ENCODE results near the gene PAX7.

The PAX7 gene

GRCh38 chr1:18631496-18632217 is 1.0 kb downstream of the PAX7 start:
- no peak for TF ChIP-seq CTCF (conservative IDR thresholded peaks at IDR 0.05; ENCODE audit: low read depth)
- ChIA-PET CTCF (interaction anchor here (1.1 kb wide), 1 partner anchor 50 kb away, joined by 3 read pairs; no protein-coding TSS in a partner anchor), POLR2A (ENCODE audit: low non-redundant PET) (no interaction called here)
- no peak overlapping the region for H3K27ac ChIP-seq
- DNase-seq (ENCODE audit: low spot score), result no peak

GRCh38 chr1:18632218-18632588 is 1.6 kb downstream of the PAX7 start:
- no peak for TF ChIP-seq CTCF (conservative IDR thresholded peaks at IDR 0.05; ENCODE audit: low read depth)
- POLR2A ChIA-PET (ENCODE audit: low non-redundant PET), result no interaction called here
- H3K27ac ChIP-seq, result no peak overlapping the region
- DNase-seq (ENCODE audit: low spot score), result no peak
- CTCF ChIA-PET, result no interaction called here

- DNase-seq (ENCODE audit: low spot score), result no peak
Measured at GRCh38 chr1:18632783-18633421, 2.3 kb downstream of the PAX7 start.

GRCh38 chr1:18633422-18634155 is 2.9 kb downstream of the PAX7 start:
- ChIA-PET CTCF (interaction anchor here (0.7 to 0.8 kb wide), 3 partner anchors 36 to 250 kb away, joined by 3 to 4 read pairs (median 3); no protein-coding TSS in a partner anchor), POLR2A (ENCODE audit: low non-redundant PET) (no interaction called here)

More at GRCh38 chr1:18632783-18633421, 2.3 kb downstream of the PAX7 start:
- POLR2A ChIA-PET (ENCODE audit: low non-redundant PET), result no interaction called here
- CTCF ChIA-PET, result interaction anchor here (0.7 to 0.8 kb wide), 2 partner anchors 36 to 251 kb away, joined by 3 read pairs; no protein-coding TSS in a partner anchor
- no peak overlapping the region for H3K27ac ChIP-seq
- no peak for TF ChIP-seq CTCF (conservative IDR thresholded peaks at IDR 0.05; ENCODE audit: low read depth)

GRCh38 chr1:18634276-18634675 is 3.6 kb downstream of the PAX7 start:
- ChIA-PET CTCF (interaction anchor here (0.6 to 0.7 kb wide), 3 partner anchors 19 to 48 kb away, joined by 3 to 5 read pairs (median 4); no protein-coding TSS in a partner anchor), POLR2A (ENCODE audit: low non-redundant PET) (no interaction called here)
- no peak overlapping the region for H3K27ac ChIP-seq
- no peak for TF ChIP-seq CTCF (conservative IDR thresholded peaks at IDR 0.05; ENCODE audit: low read depth)
- DNase-seq (ENCODE audit: low spot score), result no peak

More at GRCh38 chr1:18633422-18634155, 2.9 kb downstream of the PAX7 start:
- no peak overlapping the region for H3K27ac ChIP-seq
- no peak for DNase-seq (ENCODE audit: low spot score)
- no peak for TF ChIP-seq CTCF (conservative IDR thresholded peaks at IDR 0.05; ENCODE audit: low read depth)

GRCh38 chr1:18635070-18635577 is 4.5 kb downstream of the PAX7 start:
- CTCF ChIA-PET, result interaction anchor here (0.6 kb wide), 1 partner anchor 20 kb away, joined by 5 read pairs; no protein-coding TSS in a partner anchor
- POLR2A ChIA-PET (ENCODE audit: low non-redundant PET), result no interaction called here

More at GRCh38 chr1:18635070-18635577, 4.5 kb downstream of the PAX7 start:
- no peak overlapping the region for H3K27ac ChIP-seq
- DNase-seq (ENCODE audit: low spot score), result no peak
- no peak for TF ChIP-seq CTCF (conservative IDR thresholded peaks at IDR 0.05; ENCODE audit: low read depth)

All from RWPE1 (cell line).